Fibroblast of the aortic adventitia (primary cell): ENCODE measurements around the gene MTAP. TPM values are rescaled to one million over a fixed set of nuclear protein-coding genes. Genes with fewer than 3 reads are reported as not detected.
A peak's percentile ranks its signal among the peaks of the same experiment; 100 is the strongest.

Source experiments
- DNase-seq: peaks from one replicate; pipeline ENCODE4 v3.0.0-alpha.2; 2010; ENCODE audit warnings: low read depth
- H3K4me3 ChIP-seq: 2 replicates; pipeline ENCODE4 v1.5.1; 2011; ENCODE audit warnings: low read depth, mild to moderate bottlenecking, control low read depth, low read length, moderate library complexity
- CTCF ChIP-seq: IDR thresholded peaks from 2 replicates; pipeline ENCODE4 v1.5.1; 2011; ENCODE audit warnings: mild to moderate bottlenecking, low read length, control low read depth, inconsistent platforms; ENCODE audit not compliant: insufficient read depth
- total RNA-seq: library from RNA; depleted of rRNA; stranded (reverse); fragments of >200 nt; gene quantifications from 2 replicates; pipeline ENCODE4 v1.2.3, GENCODE V29; 2012; ENCODE audit warnings: low replicate concordance

The MTAP gene
- total RNA-seq, 1 donor, result 62.2 TPM

DNA sequence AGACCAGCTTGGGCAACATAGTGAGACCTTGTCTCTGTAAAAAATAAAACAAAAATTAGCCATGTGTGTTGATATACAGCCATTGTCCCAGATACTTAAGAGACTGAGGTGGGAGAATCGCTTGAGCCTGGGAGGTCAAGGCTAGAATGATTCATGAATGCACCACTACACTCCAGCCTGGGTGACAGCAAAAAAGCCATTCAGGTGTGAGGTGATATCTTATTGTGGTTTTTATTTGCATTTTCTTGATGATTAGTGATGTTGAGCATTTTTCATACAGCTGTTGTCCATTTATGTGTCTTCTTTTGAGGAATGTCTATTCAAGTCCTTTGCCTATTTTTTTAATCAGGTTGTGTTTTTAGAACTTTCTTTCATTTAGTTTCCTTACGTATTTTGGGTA is 23.2 kb downstream of the MTAP start:
- no peak overlapping the region for H3K4me3 ChIP-seq
- no peak for DNase-seq
- no peak for TF ChIP-seq CTCF

- no peak overlapping the region for H3K4me3 ChIP-seq
- DNase-seq, result no peak
- TF ChIP-seq CTCF, result no peak
Observed at GRCh38 chr9:21828853-21829410, 26.5 kb downstream of the MTAP start.

- no peak for TF ChIP-seq CTCF
- H3K4me3 ChIP-seq, result no peak overlapping the region
- DNase-seq, result no peak
Observed at GRCh38 chr9:21830589-21830988, 28.2 kb downstream of the MTAP start.

GRCh38 chr9:21831841-21832509 is 29.5 kb downstream of the MTAP start:
- TF ChIP-seq CTCF, result no peak
- H3K4me3 ChIP-seq, result no peak overlapping the region
- peak; percentile 90 for DNase-seq

- H3K4me3 ChIP-seq, result no peak overlapping the region
- no peak for TF ChIP-seq CTCF
- no peak for DNase-seq
Observed at GRCh38 chr9:21833090-21833801, 30.8 kb downstream of the MTAP start.

DNA sequence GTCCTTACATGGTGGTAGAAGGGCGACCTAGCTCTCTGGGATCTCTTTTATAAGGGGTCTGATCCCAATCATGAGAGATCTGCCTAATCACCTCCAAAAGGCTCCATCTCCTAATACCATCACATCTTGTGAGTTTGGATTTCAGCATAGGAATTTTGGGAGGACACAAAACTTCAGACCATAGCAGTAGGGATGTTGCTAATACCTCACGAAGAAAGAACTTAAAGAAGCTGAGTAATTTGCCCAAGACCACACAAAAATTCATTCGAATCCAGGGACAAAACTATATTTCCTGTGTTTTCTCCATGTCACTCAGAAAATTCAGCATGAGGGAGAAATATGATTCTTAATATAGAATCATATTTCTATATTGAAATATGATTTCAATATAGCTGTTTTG is 32.7 kb downstream of the MTAP start:
- no peak for TF ChIP-seq CTCF
- H3K4me3 ChIP-seq, result no peak overlapping the region
- no peak for DNase-seq
